Parathyroid adenoma (tissue), 2 donors: ENCODE results near the gene HAP1.

Source experiments
- H2AFZ ChIP-seq: fragments of 300-600 bp; sonication (generic); one replicate; pipeline ENCODE4 v1.7.0; 2017; ENCODE audit warnings: antibody characterized with exemption, mild to moderate bottlenecking
- H3K27ac ChIP-seq: fragments of 300-600 bp; sonication (generic); one replicate; pipeline ENCODE4 v1.7.0; 2017
- H3K27me3 ChIP-seq: fragments of 300-600 bp; sonication (generic); one replicate; pipeline ENCODE4 v1.7.0; 2017; ENCODE audit warnings: low read length; ENCODE audit not compliant: control insufficient read depth, insufficient read depth
- H3K36me3 ChIP-seq: fragments of 300-600 bp; sonication (generic); one replicate; pipeline ENCODE4 v1.7.0; 2017; ENCODE audit warnings: low read length; ENCODE audit not compliant: control insufficient read depth, insufficient read depth
- H3K4me1 ChIP-seq: fragments of 300-600 bp; sonication (generic); one replicate; pipeline ENCODE4 v1.7.0; 2017; ENCODE audit warnings: control low read depth
- H3K4me2 ChIP-seq: fragments of 300-600 bp; sonication (generic); one replicate; pipeline ENCODE4 v1.7.0; 2017; ENCODE audit warnings: low read length
- H3K4me3 ChIP-seq: fragments of 300-600 bp; sonication (generic); one replicate; pipeline ENCODE4 v1.7.0; 2017; ENCODE audit warnings: low read depth, low read length
- H3K79me2 ChIP-seq: fragments of 300-600 bp; sonication (generic); one replicate; pipeline ENCODE4 v1.7.0; 2017; ENCODE audit warnings: control low read depth
- H3K9ac ChIP-seq: fragments of 300-600 bp; sonication (generic); one replicate; pipeline ENCODE4 v1.7.0; 2017; ENCODE audit warnings: mild to moderate bottlenecking
- H3K9me3 ChIP-seq: fragments of 300-600 bp; sonication (generic); one replicate; pipeline ENCODE4 v1.7.0; 2017; ENCODE audit warnings: low read length; ENCODE audit not compliant: control insufficient read depth
- CTCF ChIP-seq: fragments of 300-600 bp; sonication (generic); IDR thresholded peaks from one replicate; pipeline ENCODE4 v1.7.0; 2017; ENCODE audit warnings: antibody characterized with exemption, mild to moderate bottlenecking
- donor health status: primary hyperparathyroidism.

Gene HAP1

GRCh38 chr17:41734139-41734948, at the start of gene HAP1:
HAP1 (minus strand) TSS chr17:41734643; CDS start chr17:41734634, 9 bp downstream.
- Histone ChIP-seq H3K79me2 (no peaks in the 10 kb centered on the region), H3K4me3 (peak within 1 kb of the TSS; percentile 33), H3K9ac (no peak within 1 kb of the TSS), H3K27ac (no peak within 1 kb of the TSS), H3K9me3 (no peaks in the 10 kb centered on the region), H2AFZ (peak within 1 kb of the TSS; percentile 56), H3K4me2 (peak within 1 kb of the TSS; percentile 62), H3K36me3 (no peaks in the 10 kb centered on the region), H3K27me3 (peaks cover 4% of the 10 kb centered on the region), H3K4me1 (peaks cover 7% of the 10 kb centered on the region)
- no peak for TF ChIP-seq CTCF

GRCh38 chr17:41782142-41782541, 47.7 kb upstream of the HAP1 start:
- H2AFZ ChIP-seq: no peak overlapping the region
- no peak for TF ChIP-seq CTCF
- no peak overlapping the region for H3K4me2 ChIP-seq
- H3K9me3 ChIP-seq: no peaks in the 10 kb centered on the region
- no peak overlapping the region for H3K4me3 ChIP-seq
- no peaks in the 10 kb centered on the region for H3K27me3 ChIP-seq
- H3K79me2 ChIP-seq: peaks cover 34% of the 10 kb centered on the region
- H3K36me3 ChIP-seq: no peaks in the 10 kb centered on the region
- H3K27ac ChIP-seq: peak overlapping the region; percentile 22
- peaks cover 14% of the 10 kb centered on the region for H3K4me1 ChIP-seq
- no peak overlapping the region for H3K9ac ChIP-seq

- no peak for TF ChIP-seq CTCF
- H3K27ac ChIP-seq: peak overlapping the region; percentile 22
- H3K9me3 ChIP-seq: no peaks in the 10 kb centered on the region
- H3K79me2 ChIP-seq: peaks cover 35% of the 10 kb centered on the region
- no peak overlapping the region for H3K4me2 ChIP-seq
- no peak overlapping the region for H2AFZ ChIP-seq
- peaks cover 12% of the 10 kb centered on the region for H3K4me1 ChIP-seq
- H3K27me3 ChIP-seq: no peaks in the 10 kb centered on the region
- H3K4me3 ChIP-seq: no peak overlapping the region
- no peaks in the 10 kb centered on the region for H3K36me3 ChIP-seq
- H3K9ac ChIP-seq: no peak overlapping the region
Measured at GRCh38 chr17:41781404-41782110, 47.1 kb upstream of the HAP1 start.

GRCh38 chr17:41779954-41780353, 45.5 kb upstream of the HAP1 start:
- Histone ChIP-seq H3K9ac (no peak overlapping the region), H3K9me3 (no peaks in the 10 kb centered on the region), H3K27me3 (no peaks in the 10 kb centered on the region), H3K4me3 (no peak overlapping the region), H3K4me1 (peaks cover 12% of the 10 kb centered on the region), H2AFZ (no peak overlapping the region), H3K27ac (no peak overlapping the region), H3K79me2 (peaks cover 32% of the 10 kb centered on the region), H3K36me3 (no peaks in the 10 kb centered on the region), H3K4me2 (no peak overlapping the region)
- no peak for TF ChIP-seq CTCF
